Muscle layer of duodenum (tissue), 2 donors: ENCODE measurements around the gene PEX7.
"Not testable (repeated sequence)": the region's sequence is repeated elsewhere in the genome, so short reads cannot be mapped to it uniquely, and the experiment has no call there.

Experiments
- H3K27ac ChIP-seq: one replicate; pipeline ENCODE4 v1.7.0; 2013; ENCODE audit warnings: mild to moderate bottlenecking, low read length
- H3K27me3 ChIP-seq: one replicate; pipeline ENCODE4 v1.7.0; 2013; ENCODE audit warnings: low read depth, mild to moderate bottlenecking, control low read depth, low read length
- H3K36me3 ChIP-seq, 2 donors: one replicate each; pipeline ENCODE4 v1.7.0; 2013; ENCODE audit warnings: low read length in 2 of 2, control low read depth in 1 of 2, mild to moderate bottlenecking in 1 of 2; ENCODE audit not compliant: insufficient read depth in 2 of 2, control insufficient read depth in 1 of 2
- H3K4me1 ChIP-seq, 2 donors: one replicate each; pipeline ENCODE4 v1.7.0; 2013; ENCODE audit warnings: low read length in 2 of 2, mild to moderate bottlenecking in 2 of 2, control low read depth in 1 of 2, moderate library complexity in 1 of 2; ENCODE audit not compliant: insufficient read depth in 2 of 2, control insufficient read depth in 1 of 2
- H3K4me3 ChIP-seq, 2 donors: one replicate each; pipeline ENCODE4 v1.7.0; 2013; ENCODE audit warnings: low read length in 2 of 2, low read depth in 1 of 2, mild to moderate bottlenecking in 1 of 2
- H3K9me3 ChIP-seq, 2 donors: one replicate each; pipeline ENCODE4 v1.7.0; 2013; ENCODE audit warnings: low read length in 2 of 2, control low read depth in 1 of 2, mild to moderate bottlenecking in 1 of 2; ENCODE audit not compliant: control insufficient read depth in 1 of 2
- donor health status: healthy.

The PEX7 gene

DNA sequence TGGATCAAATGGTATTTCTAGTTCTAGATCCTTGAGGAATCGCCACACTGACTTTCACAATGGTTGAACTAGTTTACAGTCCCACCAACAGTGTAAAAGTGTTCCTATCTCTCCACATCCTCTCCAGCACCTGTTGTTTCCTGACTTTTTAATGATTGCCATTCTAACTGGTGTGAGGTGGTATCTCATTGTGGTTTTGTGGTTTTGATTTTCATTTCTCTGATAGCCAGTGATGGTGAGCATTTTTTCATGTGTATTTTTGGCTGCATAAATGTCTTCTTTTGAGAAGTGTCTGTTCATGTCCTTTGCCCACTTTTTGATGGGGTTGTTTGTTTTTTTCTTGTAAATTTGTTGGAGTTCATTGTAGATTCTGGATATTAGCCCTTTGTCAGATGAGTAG lies 6.8 kb upstream of the PEX7 start:
- not testable (repeated sequence) for H3K36me3 ChIP-seq, H3K27ac ChIP-seq, H3K4me3 ChIP-seq

DNA sequence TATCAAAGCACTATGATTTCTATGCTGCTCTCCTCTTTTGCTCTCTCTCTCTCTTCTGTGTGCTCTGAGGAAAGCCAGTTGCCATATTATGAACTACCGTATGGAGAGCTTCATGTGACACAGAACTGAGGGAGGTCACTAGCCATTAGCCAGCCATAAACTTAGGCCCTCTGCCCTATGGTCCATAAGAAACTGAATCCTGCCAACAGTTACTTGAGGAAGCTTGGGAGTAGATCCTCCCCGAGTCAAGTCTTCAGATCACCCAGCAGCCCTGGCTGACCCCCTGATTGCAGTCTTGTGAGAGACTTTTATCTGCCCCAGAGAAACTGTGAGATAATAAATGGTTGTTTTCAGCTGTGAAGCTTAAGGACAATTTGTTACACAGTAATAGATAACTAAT lies 5.7 kb upstream of the PEX7 start:
- no peak overlapping the region for H3K4me3 ChIP-seq
- no peaks in the 10 kb centered on the region for H3K9me3 ChIP-seq
- no peaks in the 10 kb centered on the region for H3K36me3 ChIP-seq
- H3K27me3 ChIP-seq, result no peaks in the 10 kb centered on the region
- no peak overlapping the region for H3K27ac ChIP-seq
- H3K4me1 ChIP-seq, result peaks cover 0 to 3% of the 10 kb centered on the region in 2 donors

More for the DNA sequence above, 6.8 kb upstream of the PEX7 start:
- H3K27me3 ChIP-seq, H3K4me1 ChIP-seq, H3K9me3 ChIP-seq: not testable (repeated sequence)

DNA sequence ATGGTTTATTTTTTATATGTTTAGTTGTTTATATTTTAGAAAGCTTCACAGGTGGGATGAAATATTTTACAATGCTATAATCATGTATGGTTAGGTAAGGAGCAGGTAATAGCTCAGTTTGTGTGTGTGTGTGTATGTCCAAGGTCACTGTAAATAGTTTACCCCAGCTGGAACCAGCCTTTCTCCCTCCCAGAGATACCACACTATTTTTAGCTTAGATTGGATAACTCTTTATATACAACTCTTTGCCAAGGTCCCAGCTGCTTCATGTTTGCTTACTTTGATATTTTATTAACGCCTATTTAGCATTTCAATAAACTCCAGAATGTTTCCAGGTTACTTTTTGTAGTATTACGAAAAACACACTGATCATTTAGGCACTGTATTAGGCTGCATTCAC lies 1.8 kb upstream of the PEX7 start:
- peaks cover 0 to 4% of the 10 kb centered on the region in 2 donors for H3K36me3 ChIP-seq
- H3K9me3 ChIP-seq, result no peaks in the 10 kb centered on the region
- no peak overlapping the region for H3K27ac ChIP-seq
- H3K4me1 ChIP-seq, result peaks cover 0 to 5% of the 10 kb centered on the region in 2 donors
- H3K4me3 ChIP-seq, result no peak overlapping the region
- H3K27me3 ChIP-seq, result no peaks in the 10 kb centered on the region

DNA sequence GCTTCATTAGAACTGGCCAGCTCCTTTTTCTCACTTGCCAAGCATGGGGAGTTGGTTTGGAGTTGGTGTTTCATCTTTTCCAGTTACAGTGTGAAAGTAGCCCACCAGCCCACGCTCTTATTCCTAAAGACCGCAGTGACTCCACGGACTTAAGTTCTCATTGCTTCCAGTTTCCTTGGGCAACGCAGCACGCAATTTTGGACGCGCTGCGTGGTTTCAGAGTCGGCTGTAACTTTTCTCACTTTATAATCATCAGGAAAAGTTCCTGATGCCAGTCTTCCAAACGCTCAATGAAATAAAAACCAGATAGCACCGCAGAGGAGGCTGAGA lies 381 bp upstream of the PEX7 start:
- Histone ChIP-seq H3K4me3 (peak overlapping the region; percentile 79 to 96), H3K9me3 (no peaks in the 10 kb centered on the region), H3K27ac (peak overlapping the region; percentile 85), H3K4me1 (peaks cover 0 to 5% of the 10 kb centered on the region in 2 donors), H3K36me3 (peaks cover 8 to 14% of the 10 kb centered on the region in 2 donors), H3K27me3 (no peaks in the 10 kb centered on the region)

- peak overlapping the region; percentile 79 to 96 for H3K4me3 ChIP-seq
- H3K36me3 ChIP-seq, result peaks cover 8 to 14% of the 10 kb centered on the region in 2 donors
- no peaks in the 10 kb centered on the region for H3K27me3 ChIP-seq
- H3K27ac ChIP-seq, result peak overlapping the region; percentile 85
- H3K9me3 ChIP-seq, result no peaks in the 10 kb centered on the region
- peaks cover 0 to 5% of the 10 kb centered on the region in 2 donors for H3K4me1 ChIP-seq
Observed at GRCh38 chr6:136823128-136823660, 802 bp downstream of the PEX7 start.

GRCh38 chr6:136826216-136826615 lies 3.8 kb downstream of the PEX7 start:
- Histone ChIP-seq H3K9me3 (no peaks in the 10 kb centered on the region), H3K36me3 (peaks cover 13 to 29% of the 10 kb centered on the region in 2 donors), H3K27me3 (no peaks in the 10 kb centered on the region), H3K4me3 (no peak overlapping the region), H3K27ac (no peak overlapping the region), H3K4me1 (peaks cover 0 to 5% of the 10 kb centered on the region in 2 donors)

DNA sequence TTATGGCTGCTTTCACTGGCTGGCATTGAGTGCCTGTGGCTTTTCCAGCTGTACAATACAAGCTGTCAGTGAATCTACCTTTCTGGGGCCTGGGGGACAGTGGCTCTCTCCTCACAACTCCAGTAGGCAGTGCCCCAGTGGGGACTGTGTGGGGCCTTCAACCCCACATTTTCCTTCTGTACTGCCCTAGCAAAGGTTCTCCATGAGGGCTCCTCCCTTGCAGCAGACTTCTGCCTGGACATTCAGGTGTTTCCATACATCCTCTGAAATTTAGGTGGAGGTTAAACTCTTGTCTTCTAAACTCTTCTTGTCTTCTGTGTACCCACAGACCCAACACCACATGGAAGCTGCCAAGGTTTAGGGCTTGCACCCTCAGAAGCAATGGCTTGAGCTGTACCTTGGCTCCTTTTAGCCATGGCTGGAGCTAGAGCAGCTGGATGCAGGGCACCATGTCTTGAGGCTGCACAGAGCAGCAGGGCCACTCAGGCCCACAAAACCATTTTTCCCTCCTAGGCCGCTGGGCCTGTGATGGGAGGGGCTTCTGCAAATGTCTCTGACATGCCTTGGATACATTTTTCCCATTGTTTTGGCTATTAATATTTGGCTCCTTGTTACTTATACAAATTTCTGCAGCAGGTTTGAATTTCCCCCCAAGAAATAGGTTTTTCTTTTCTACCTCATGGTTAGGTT lies 9.6 kb downstream of the PEX7 start:
- no peak overlapping the region for H3K4me3 ChIP-seq
- no peaks in the 10 kb centered on the region for H3K27me3 ChIP-seq
- no peak overlapping the region for H3K27ac ChIP-seq
- peaks cover 9 to 31% of the 10 kb centered on the region in 2 donors for H3K36me3 ChIP-seq
- no peaks in the 10 kb centered on the region for H3K4me1 ChIP-seq
- H3K9me3 ChIP-seq, result peaks cover 0 to 5% of the 10 kb centered on the region in 2 donors

- Histone ChIP-seq H3K36me3 (peaks cover 0 to 6% of the 10 kb centered on the region in 2 donors), H3K27me3 (no peaks in the 10 kb centered on the region), H3K4me1 (peaks cover 0 to 11% of the 10 kb centered on the region in 2 donors), H3K9me3 (no peaks in the 10 kb centered on the region), H3K27ac (no peak overlapping the region), H3K4me3 (no peak overlapping the region)
Observed at GRCh38 chr6:136840276-136841001, 18.0 kb downstream of the PEX7 start.

GRCh38 chr6:136843210-136843609 lies 20.8 kb downstream of the PEX7 start:
- Histone ChIP-seq H3K27ac (no peak overlapping the region), H3K27me3 (no peaks in the 10 kb centered on the region), H3K9me3 (no peaks in the 10 kb centered on the region), H3K4me1 (peaks cover 0 to 11% of the 10 kb centered on the region in 2 donors), H3K36me3 (no peaks in the 10 kb centered on the region), H3K4me3 (no peak overlapping the region)

- H3K4me3 ChIP-seq, result no peak overlapping the region
- no peak overlapping the region for H3K27ac ChIP-seq
- H3K36me3 ChIP-seq, result no peaks in the 10 kb centered on the region
- H3K27me3 ChIP-seq, result no peaks in the 10 kb centered on the region
- no peaks in the 10 kb centered on the region for H3K9me3 ChIP-seq
- peaks cover 0 to 11% of the 10 kb centered on the region in 2 donors for H3K4me1 ChIP-seq
Observed at GRCh38 chr6:136846046-136846445, 23.7 kb downstream of the PEX7 start.

GRCh38 chr6:136846477-136846876 lies 24.1 kb downstream of the PEX7 start:
- H3K27me3 ChIP-seq, H3K4me3 ChIP-seq, H3K27ac ChIP-seq, H3K9me3 ChIP-seq, H3K36me3 ChIP-seq: not testable (repeated sequence)
- peaks cover 0 to 11% of the 10 kb centered on the region in 2 donors for H3K4me1 ChIP-seq
